Superior temporal gyrus (tissue), 1 donor: ENCODE results near the gene CACNA1B.
"Not testable (repeated sequence)": the region's sequence is repeated elsewhere in the genome, so short reads cannot be mapped to it uniquely, and the experiment has no call there.

Experiments
- DNase-seq: peaks from one replicate; pipeline ENCODE4 v3.0.0-alpha.2; 2016; ENCODE audit errors: extremely low spot score

Gene CACNA1B

GRCh38 chr9:138015021-138015829 lies 137.6 kb downstream of the CACNA1B start:
- DNase-seq = no peak

- DNase-seq = no peak
These were observed 139.0 kb downstream of the CACNA1B start for GRCh38 chr9:138016406-138017187.

DNA sequence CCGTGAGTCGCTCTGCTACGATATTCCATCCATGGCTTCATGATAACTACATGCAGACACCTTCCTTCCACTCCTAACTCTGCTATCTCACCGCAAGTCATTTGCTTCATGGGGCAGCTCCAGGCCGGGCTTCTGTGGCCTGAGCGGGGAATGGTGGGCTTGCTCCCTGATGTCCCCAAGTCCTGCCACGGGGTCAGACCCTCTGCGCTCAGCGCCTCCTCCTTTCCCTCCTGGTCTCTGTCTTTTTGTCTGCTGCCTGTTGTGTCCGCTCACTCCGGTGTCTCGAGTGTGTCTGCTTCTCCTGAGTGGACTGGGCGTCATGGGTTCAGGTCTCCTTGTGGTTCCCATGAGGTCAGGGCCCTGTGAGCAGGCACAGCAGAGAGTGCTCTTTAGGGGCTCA lies 139.6 kb downstream of the CACNA1B start:
- DNase-seq = no peak

DNA sequence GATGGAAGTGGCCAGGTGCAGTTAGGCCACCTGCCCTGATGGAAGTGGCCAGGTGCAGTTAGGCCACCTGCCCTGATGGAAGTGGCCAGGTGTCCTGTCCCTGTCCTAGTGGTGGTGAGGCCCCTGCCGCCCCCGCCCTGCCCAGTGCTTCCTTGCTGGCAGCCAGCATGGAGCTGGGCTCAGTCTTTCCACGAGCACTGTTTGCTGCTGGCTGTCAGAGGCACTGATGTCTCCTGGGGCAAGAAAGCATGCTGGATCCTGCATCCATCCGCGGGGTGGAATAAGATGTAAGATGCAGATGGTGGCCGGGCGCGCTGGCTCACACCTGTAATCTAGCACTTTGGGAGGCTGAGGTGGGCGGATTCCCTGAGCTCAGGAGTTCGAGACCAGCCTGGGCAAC lies 141.9 kb downstream of the CACNA1B start:
- DNase-seq = not testable (repeated sequence)

- DNase-seq = no peak
These were observed 142.7 kb downstream of the CACNA1B start for GRCh38 chr9:138020120-138020794.

- DNase-seq = no peak
These were observed 143.2 kb downstream of the CACNA1B start for GRCh38 chr9:138020795-138021182.

GRCh38 chr9:138021251-138022056 lies 143.9 kb downstream of the CACNA1B start:
- no peak for DNase-seq

GRCh38 chr9:138022121-138022741 lies 144.6 kb downstream of the CACNA1B start:
- DNase-seq = no peak

- DNase-seq = no peak
These were observed 145.3 kb downstream of the CACNA1B start for GRCh38 chr9:138022756-138023393.

DNA sequence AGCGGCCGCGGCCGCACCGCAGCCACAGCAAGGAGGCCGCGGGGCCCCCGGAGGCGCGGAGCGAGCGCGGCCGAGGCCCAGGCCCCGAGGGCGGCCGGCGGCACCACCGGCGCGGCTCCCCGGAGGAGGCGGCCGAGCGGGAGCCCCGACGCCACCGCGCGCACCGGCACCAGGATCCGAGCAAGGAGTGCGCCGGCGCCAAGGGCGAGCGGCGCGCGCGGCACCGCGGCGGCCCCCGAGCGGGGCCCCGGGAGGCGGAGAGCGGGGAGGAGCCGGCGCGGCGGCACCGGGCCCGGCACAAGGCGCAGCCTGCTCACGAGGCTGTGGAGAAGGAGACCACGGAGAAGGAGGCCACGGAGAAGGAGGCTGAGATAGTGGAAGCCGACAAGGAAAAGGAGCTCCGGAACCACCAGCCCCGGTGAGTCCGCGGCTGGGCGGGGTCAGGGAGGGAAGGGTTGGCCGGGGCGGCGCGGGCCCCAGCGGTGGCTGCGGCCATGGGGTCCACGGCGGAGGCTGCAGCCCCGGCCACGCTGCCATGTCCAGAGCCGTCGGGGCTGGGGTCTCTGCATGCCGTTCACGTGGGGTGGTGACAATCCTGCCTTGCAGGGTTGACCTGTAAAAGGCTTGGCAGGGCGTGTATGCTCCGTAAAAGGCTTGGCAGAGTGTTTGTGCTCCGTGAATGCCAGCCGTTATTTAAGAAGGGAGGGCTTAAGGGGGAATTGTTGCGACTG lies 146.0 kb downstream of the CACNA1B start:
- DNase-seq = no peak

- DNase-seq = no peak
These were observed 146.5 kb downstream of the CACNA1B start for GRCh38 chr9:138024131-138024530.

- no peak for DNase-seq
These were observed 147.3 kb downstream of the CACNA1B start for GRCh38 chr9:138024831-138025291.

- DNase-seq = no peak
These were observed 147.8 kb downstream of the CACNA1B start for GRCh38 chr9:138025417-138025816.

GRCh38 chr9:138025908-138026307 lies 148.3 kb downstream of the CACNA1B start:
- no peak for DNase-seq

GRCh38 chr9:138028596-138028995 lies 151.0 kb downstream of the CACNA1B start:
- DNase-seq = no peak

- DNase-seq = no peak
These were observed 153.6 kb downstream of the CACNA1B start for GRCh38 chr9:138031186-138031585.

DNA sequence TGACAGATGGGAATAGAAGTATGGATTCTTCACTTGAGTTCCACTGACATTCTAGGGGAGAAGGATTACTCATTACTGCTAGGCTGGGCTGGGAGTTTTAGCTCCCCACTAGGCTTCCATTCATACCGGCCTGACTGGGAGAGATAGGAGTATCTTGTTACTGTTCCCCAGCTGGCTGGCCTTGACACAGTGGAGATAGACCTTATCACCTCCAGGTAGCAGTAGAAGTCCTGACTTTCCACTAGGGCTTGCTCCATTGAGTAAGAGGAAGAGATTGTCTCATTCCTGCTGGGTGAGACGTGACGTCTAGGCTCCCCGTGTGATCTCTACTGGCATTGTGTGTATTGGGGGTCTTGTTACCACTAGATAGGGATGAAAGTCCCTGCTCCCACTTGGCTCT lies 156.4 kb downstream of the CACNA1B start:
- no peak for DNase-seq

- no peak for DNase-seq
These were observed 159.6 kb downstream of the CACNA1B start for GRCh38 chr9:138037140-138037539.

DNA sequence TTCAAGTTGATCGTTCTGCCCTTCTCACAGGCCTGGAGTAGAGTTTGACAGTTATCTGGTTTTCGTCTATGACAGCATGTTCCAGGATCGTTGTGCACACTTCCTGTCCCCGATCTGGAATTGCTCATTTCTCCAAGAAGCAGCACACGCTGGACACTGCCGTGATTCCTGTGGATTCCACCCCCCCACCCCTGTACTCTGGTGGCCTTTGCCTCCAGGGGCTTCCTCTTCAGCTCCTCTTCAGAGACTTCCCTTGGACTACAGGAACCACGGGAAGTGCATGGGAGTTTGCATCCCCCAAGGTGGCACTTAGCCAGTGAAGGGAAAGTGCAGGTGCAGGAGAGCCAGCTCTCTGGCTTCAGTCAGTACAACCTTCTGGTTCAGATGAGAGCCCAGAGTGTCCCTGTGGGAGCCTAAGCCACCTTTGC lies 160.7 kb downstream of the CACNA1B start:
- DNase-seq = no peak
